Endothelial cell (in vitro differentiated cells): ENCODE measurements around the gene CHMP2A. TPM values are rescaled to one million over a fixed set of nuclear protein-coding genes. Genes with fewer than 3 reads are reported as not detected.
A peak's percentile ranks its signal among the peaks of the same experiment; 100 is the strongest.

Experiments used
- DNase-seq: peaks from one replicate; pipeline ENCODE4 v3.0.0; 2021; ENCODE audit warnings: low spot score
- H3K27ac Mint-ChIP-seq: one replicate; pipeline ENCODE4 v1.8.0; 2021; ENCODE audit warnings: mixed read lengths, inconsistent platforms; ENCODE audit not compliant: unreplicated experiment
- H3K27me3 Mint-ChIP-seq: one replicate; pipeline ENCODE4 v1.8.0; 2021; ENCODE audit warnings: mild to moderate bottlenecking, moderate library complexity, mixed read lengths, inconsistent platforms; ENCODE audit not compliant: unreplicated experiment
- H3K36me3 Mint-ChIP-seq: one replicate; pipeline ENCODE4 v1.8.0; 2021; ENCODE audit warnings: mild to moderate bottlenecking, low read depth, mixed read lengths, inconsistent platforms; ENCODE audit not compliant: unreplicated experiment
- H3K4me1 Mint-ChIP-seq: one replicate; pipeline ENCODE4 v1.8.0; 2021; ENCODE audit warnings: mild to moderate bottlenecking, mixed read lengths, inconsistent platforms; ENCODE audit not compliant: unreplicated experiment
- H3K4me3 Mint-ChIP-seq: one replicate; pipeline ENCODE4 v1.8.0; 2021; ENCODE audit warnings: mild to moderate bottlenecking, mixed read lengths, inconsistent platforms; ENCODE audit not compliant: unreplicated experiment
- H3K9me3 Mint-ChIP-seq: one replicate; pipeline ENCODE4 v1.8.0; 2021; ENCODE audit warnings: mixed read lengths, inconsistent platforms; ENCODE audit not compliant: unreplicated experiment
- CTCF ChIP-seq: fragments of 200-600 bp; sonication (generic); IDR thresholded peaks from one replicate; pipeline ENCODE4 v1.5.0; 2021; ENCODE audit warnings: antibody characterized with exemption; ENCODE audit not compliant: unreplicated experiment
- total RNA-seq: library from RNA; stranded (reverse); fragmentation: NEBNext Ultra II Directional; extraction: Animal tissue kit (Norgen Biotek cat#: 25700); gene quantifications from one replicate; pipeline ENCODE4 v1.2.1, GENCODE V29; 2021; ENCODE audit not compliant: unreplicated experiment

Gene CHMP2A
- total RNA-seq, 1 donor from 2014 or later: 130 TPM

GRCh38 chr19:58549664-58550361, 5.1 kb downstream of the CHMP2A start:
- Mint-ChIP-seq H3K4me3 (peak overlapping the region; percentile 59), H3K9me3 (no peaks in the 10 kb centered on the region), H3K36me3 (peaks cover 53% of the 10 kb centered on the region), H3K27ac (no peak overlapping the region), H3K27me3 (peaks cover 25% of the 10 kb centered on the region), H3K4me1 (peaks cover 25% of the 10 kb centered on the region)
- no peak for TF ChIP-seq CTCF
- DNase-seq: no peak

- Mint-ChIP-seq H3K36me3 (peaks cover 52% of the 10 kb centered on the region), H3K4me3 (no peak overlapping the region), H3K9me3 (no peaks in the 10 kb centered on the region), H3K27me3 (peaks cover 20% of the 10 kb centered on the region), H3K27ac (no peak overlapping the region), H3K4me1 (peaks cover 19% of the 10 kb centered on the region)
- no peak for TF ChIP-seq CTCF
- DNase-seq: no peak
Observed at GRCh38 chr19:58548859-58549663, 5.8 kb downstream of the CHMP2A start.

GRCh38 chr19:58547323-58548312, 7.3 kb downstream of the CHMP2A start:
- H3K4me3 Mint-ChIP-seq: peak overlapping the region; percentile 85
- peak overlapping the region; percentile 18 for H3K27ac Mint-ChIP-seq
- H3K27me3 Mint-ChIP-seq: peaks cover 24% of the 10 kb centered on the region
- no peaks in the 10 kb centered on the region for H3K9me3 Mint-ChIP-seq
- H3K36me3 Mint-ChIP-seq: peaks cover 42% of the 10 kb centered on the region
- TF ChIP-seq CTCF: no peak
- peaks cover 18% of the 10 kb centered on the region for H3K4me1 Mint-ChIP-seq
- DNase-seq: no peak

GRCh38 chr19:58546019-58546530, 8.8 kb downstream of the CHMP2A start:
- peak overlapping the region; percentile 88 for H3K27ac Mint-ChIP-seq
- DNase-seq: no peak
- peaks cover 28% of the 10 kb centered on the region for H3K27me3 Mint-ChIP-seq
- H3K36me3 Mint-ChIP-seq: peaks cover 33% of the 10 kb centered on the region
- H3K4me3 Mint-ChIP-seq: peak overlapping the region; percentile 98
- H3K4me1 Mint-ChIP-seq: peaks cover 18% of the 10 kb centered on the region
- TF ChIP-seq CTCF: no peak
- no peaks in the 10 kb centered on the region for H3K9me3 Mint-ChIP-seq
